ENCODE measurements around the gene CXorf65.

CXorf65 gene

GRCh38 chrX:71106427-71106826, at the start of gene CXorf65:
TSS of gene CXorf65 (minus strand) at chrX:71106740. CDS start at chrX:71106556, 184 bp downstream.
- no peak for DNase-seq

- no peak for DNase-seq
These were observed 48.1 kb upstream of the CXorf65 start for GRCh38 chrX:71154641-71155040.

- DNase-seq: no peak
These were observed 47.7 kb upstream of the CXorf65 start for GRCh38 chrX:71154196-71154595.

- DNase-seq: no peak
These were observed 44.8 kb upstream of the CXorf65 start for GRCh38 chrX:71151366-71151765.

GRCh38 chrX:71148278-71148663, 41.7 kb upstream of the CXorf65 start:
- no peak for DNase-seq

- no peak for DNase-seq
These were observed 41.1 kb upstream of the CXorf65 start for GRCh38 chrX:71147496-71148277.

GRCh38 chrX:71144651-71145050, 38.1 kb upstream of the CXorf65 start, which contains the start of gene NLGN3:
TSS of gene NLGN3 (plus strand) at chrX:71144841. CDS start at chrX:71147750, 2,909 bp downstream.
- DNase-seq: no peak

GRCh38 chrX:71143508-71143907, 37.0 kb upstream of the CXorf65 start:
- DNase-seq: no peak

- no peak for DNase-seq
These were observed 33.9 kb upstream of the CXorf65 start for GRCh38 chrX:71140440-71140839.

- no peak for DNase-seq
These were observed 25.0 kb upstream of the CXorf65 start for GRCh38 chrX:71131510-71131909.

GRCh38 chrX:71128915-71129765, 22.6 kb upstream of the CXorf65 start:
- no peak for DNase-seq

GRCh38 chrX:71128166-71128833, 21.8 kb upstream of the CXorf65 start:
- DNase-seq: no peak

GRCh38 chrX:71118985-71119535, 12.5 kb upstream of the CXorf65 start:
- no peak for DNase-seq

GRCh38 chrX:71118032-71118984, 11.8 kb upstream of the CXorf65 start, which contains the start of gene MED12:
TSS of gene MED12 (plus strand) at chrX:71118596. CDS start at chrX:71118755, 159 bp downstream.
- DNase-seq: peak; percentile 10

- DNase-seq: no peak
These were observed 10.8 kb upstream of the CXorf65 start for GRCh38 chrX:71117358-71117757.

GRCh38 chrX:71111921-71112431, 5.4 kb upstream of the CXorf65 start:
- no peak for DNase-seq

GRCh38 chrX:71111141-71111843, 4.8 kb upstream of the CXorf65 start, which contains the start of gene IL2RG:
TSS of gene IL2RG (minus strand) at chrX:71111577. CDS start at chrX:71111539, 38 bp downstream.
- no peak for DNase-seq

- no peak for DNase-seq
These were observed 2.5 kb upstream of the CXorf65 start for GRCh38 chrX:71109051-71109450.

GRCh38 chrX:71107762-71108360, 1.3 kb upstream of the CXorf65 start:
- no peak for DNase-seq

GRCh38 chrX:71107245-71107644, 705 bp upstream of the CXorf65 start:
- no peak for DNase-seq
